DMS53 (cell line): ENCODE measurements around the gene SORL1.

ENCODE experiments used
- DNase-seq: peaks from one replicate; lab custom pipeline; 2025; lab: John Stamatoyannopoulos, UW

Gene SORL1

GRCh38 chr11:121429556-121429955, 22.6 kb upstream of the SORL1 start:
- no peak for DNase-seq

DNA sequence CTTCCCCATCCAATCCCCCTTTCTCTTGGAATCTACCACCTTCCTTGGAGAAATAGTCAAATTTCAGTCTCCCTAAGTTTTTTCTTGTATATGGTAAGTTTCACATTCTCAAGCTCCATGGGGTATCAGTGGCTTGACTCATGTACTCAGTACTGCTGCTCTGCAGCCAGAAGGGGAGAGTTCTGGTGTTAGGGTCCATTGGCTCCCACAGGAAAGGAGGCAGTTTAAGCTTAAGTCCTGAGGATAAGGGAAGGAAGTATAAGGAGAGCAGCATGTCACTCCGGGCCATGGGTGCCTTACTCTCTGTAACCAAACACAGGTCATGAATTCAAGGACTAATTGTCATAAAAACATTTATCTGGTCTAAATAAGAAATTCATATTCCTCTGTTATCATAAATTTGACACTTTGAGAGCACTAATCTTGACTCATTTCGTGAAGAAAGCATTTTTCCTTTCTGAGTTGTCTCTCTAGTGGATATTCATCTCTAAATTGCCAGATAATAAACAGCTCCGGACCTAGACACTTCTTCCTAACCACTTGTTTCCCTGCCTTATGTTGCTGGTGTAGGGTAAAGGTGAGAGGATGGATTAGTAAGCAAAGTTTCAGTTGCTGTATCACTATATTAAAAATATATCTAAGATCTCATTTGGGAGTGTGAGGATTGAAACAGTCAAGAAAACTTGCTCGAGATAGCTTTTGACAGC, 20.1 kb upstream of the SORL1 start:
- no peak for DNase-seq

DNA sequence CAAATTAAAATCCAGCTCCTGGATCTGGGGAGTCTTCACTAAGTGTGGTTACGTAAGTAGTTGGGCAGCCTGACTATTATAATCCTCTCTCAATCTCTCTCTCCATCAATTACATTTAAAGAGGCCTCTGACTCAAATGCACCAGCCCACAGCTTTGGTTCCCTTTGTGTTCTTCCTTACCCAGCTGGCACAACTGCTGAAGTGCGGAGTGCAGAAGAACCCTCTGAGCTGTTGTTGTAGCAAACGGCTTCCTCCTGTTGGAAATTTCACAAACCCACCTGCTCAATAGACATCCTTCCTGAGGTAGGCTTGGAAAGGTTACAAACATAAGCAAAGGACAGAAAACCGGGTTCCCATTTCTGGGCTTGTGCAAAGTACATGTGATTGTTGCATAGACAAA, 17.0 kb upstream of the SORL1 start:
- no peak for DNase-seq

DNA sequence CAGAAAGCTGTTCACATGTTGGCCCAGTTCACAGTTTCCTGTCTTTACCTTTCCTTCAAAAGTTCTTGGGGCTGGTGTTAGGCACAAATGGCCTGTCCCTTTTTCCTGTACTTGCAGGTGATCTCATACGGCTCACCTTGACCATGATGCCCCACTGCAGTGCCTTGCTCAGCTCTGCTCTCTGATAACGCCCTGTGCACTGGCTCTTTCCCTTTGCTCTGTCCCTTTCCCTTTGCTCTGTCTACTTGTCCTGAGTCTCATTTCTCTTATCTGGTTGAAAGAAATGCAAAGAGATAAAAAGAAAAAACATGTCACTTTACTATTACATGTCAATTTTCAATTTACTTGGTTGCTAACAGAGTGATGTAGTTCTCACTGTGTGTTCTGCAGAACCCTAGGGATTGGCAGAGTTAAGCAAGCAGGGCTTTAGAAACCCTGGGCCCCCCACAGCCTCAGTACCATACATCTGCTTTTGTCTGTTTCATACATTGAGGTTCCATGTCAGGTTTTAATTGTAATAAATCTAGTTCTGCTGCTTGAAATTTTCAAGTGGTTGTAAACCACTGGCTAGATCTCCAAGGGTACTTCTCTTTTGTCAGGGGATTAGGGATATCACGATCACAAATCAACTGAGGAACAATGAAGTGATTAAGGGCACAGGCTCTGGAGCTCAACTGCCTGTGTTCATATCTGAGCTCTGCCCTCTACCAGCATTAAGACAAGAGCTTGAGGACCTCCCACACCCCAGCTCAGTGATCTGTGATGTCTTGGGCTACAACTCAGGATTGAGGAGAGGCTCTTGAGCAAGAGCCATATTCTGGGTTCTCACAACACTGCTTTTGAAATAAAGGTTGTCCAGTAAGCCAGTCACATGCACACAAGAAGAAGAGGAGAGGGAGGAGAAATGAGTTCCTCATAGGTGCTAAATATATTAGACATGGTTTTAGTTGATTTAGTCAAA, 16.3 kb upstream of the SORL1 start:
- no peak for DNase-seq

DNA sequence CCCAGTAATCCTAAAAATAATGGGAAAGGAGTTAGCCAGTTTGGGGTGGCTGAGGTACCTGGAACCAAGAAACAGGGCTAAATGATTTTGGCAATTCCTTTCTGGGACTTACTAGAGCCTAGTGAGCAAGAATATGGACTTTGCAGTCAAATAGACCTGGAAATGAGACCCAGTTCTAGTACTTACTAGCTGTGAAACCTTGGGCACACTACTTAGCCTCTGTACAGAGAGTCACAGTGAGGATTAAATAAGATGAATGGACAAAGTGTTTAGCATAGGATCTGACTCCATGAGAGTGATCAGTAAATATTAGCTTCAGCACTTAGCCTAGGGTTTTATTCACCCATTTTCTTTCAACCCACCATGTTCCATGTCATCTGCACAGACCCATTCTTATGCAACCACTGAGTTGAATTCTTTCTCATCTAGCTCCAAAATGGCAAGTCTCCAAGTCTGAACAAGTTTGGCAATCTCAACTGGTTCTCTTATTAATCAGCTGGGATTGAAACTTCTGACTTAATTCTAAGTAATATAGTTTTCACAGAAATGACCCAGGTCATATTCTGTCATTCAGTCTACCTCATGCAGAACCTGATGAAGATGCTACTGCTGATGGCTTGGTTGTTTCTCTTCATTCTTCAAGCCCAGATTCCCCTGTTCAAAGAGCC, 15.0 kb upstream of the SORL1 start:
- no peak for DNase-seq

DNA sequence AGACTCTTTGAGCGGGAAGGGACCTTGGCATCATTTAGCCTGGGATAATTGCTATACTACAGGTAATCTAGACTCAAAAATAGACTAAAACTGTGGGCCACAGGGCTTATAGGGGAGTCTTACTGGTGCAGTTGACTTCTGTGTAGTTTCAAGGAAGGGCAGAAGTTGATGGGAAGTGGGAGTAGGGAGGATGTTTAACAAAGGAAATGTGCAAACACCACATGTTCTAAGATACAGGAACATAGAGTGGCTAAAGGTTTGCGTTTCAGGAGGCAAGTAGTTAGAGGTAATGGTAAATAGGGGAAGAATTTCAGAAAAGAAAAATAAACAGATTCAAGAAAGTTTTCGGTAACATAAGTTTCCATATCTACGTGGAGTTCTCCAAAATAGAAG, 14.4 kb upstream of the SORL1 start:
- no peak for DNase-seq

GRCh38 chr11:121439337-121439736, 12.8 kb upstream of the SORL1 start:
- DNase-seq: no peak

GRCh38 chr11:121439759-121440158, 12.4 kb upstream of the SORL1 start:
- no peak for DNase-seq

DNA sequence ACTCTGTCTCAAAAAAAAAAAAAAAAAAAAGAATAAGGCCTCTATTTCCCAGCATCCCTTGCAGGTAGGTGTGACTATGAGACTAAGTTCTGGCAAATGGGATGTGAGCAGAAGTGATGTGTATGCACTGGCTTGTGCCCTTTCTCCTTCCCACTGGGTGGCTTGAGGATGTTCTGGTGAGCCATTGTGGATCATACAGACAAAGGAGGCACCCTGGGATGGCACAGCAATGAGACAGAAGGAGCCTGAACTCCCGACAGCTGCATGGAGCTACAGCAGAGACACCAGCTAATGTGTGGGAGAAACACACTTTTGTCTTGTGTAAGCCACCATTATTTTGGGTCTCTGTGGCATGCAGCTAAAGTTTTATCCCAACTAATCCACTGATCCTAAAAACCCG, 10.6 kb upstream of the SORL1 start:
- peak; percentile 10 for DNase-seq

GRCh38 chr11:121443688-121444275, 8.3 kb upstream of the SORL1 start:
- DNase-seq: no peak

DNA sequence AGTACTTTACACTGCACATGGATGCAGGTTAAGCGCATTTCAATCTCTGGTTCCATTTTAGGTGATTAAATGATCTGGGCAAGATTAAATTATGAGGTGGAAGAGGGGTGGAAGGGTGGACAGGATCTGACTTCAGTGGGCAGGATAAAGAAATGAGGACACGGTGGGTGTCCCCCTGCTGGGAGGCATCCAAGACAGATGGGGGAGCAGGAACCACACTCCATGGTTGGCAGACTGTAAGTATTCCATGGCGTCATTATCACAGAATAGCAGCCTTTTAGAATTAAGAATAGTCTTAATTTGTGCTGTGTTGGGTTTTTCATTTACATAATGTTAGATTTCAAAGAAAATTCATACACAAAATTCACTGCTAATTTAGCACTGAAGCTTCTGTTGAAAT, 7.6 kb upstream of the SORL1 start:
- no peak for DNase-seq

GRCh38 chr11:121445071-121445768, 6.9 kb upstream of the SORL1 start:
- DNase-seq: no peak

GRCh38 chr11:121446752-121447156, 5.4 kb upstream of the SORL1 start:
- DNase-seq: peak; percentile 27

DNA sequence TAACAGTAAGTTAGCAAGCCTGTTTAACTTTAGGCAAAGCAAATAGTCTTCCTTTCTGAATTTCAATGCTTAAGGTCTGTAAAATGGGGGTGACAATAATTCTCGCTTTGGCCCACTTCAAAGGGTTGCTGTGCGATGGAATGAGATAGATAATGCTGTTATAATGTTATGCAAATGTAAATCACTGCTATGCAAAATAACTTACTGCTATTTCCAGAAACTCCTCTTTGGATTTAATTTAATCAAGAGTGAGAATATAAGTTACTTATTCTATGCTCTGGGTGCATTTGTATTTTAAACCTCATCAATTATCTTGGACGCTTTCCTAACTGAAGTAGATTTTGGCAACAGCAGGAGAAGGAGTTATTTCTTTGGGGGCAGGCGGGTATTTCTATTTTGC, 4.1 kb upstream of the SORL1 start:
- no peak for DNase-seq

- DNase-seq: peak; percentile 15
Measured at GRCh38 chr11:121448431-121448941, 3.6 kb upstream of the SORL1 start.

DNA sequence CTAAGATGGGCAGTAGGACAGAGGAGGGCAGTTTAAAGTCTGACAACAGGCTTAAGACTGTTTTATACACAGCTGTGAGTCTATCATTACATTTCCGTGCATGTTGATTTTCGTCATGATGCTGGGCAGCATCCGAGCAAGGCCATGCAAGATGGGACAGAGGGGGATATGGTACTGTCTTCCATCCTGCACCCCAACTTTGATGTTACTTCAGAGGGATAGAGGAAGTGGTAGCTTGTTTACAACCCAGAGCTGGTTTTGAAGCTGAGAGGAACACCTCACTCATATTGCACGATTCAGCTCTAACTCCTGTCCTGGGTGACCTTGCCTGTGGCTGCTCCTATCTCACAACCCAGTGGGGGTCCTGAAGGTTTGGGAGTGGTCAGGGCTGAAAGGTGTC, 3.0 kb upstream of the SORL1 start:
- no peak for DNase-seq

DNA sequence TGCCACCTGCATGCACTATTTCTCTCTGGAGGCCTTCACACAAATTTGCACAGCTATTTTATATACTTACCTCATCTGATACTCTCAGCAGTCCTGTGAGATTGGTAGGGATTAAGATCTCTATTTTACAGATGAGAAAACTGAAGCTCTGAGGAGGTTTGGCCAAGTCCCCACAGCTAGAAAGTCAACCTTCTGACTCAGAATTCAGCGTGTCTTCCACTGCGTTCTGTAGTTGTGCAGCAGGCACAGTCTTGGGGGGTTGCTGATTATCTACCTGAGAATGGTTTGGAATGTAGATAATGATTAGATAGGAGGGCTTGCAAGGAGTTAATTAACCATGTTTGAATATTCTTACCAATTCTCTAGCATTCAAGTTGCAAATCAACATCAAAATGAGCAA, 2.5 kb upstream of the SORL1 start:
- no peak for DNase-seq

- DNase-seq: no peak
Measured at GRCh38 chr11:121450401-121450800, 1.7 kb upstream of the SORL1 start.

DNA sequence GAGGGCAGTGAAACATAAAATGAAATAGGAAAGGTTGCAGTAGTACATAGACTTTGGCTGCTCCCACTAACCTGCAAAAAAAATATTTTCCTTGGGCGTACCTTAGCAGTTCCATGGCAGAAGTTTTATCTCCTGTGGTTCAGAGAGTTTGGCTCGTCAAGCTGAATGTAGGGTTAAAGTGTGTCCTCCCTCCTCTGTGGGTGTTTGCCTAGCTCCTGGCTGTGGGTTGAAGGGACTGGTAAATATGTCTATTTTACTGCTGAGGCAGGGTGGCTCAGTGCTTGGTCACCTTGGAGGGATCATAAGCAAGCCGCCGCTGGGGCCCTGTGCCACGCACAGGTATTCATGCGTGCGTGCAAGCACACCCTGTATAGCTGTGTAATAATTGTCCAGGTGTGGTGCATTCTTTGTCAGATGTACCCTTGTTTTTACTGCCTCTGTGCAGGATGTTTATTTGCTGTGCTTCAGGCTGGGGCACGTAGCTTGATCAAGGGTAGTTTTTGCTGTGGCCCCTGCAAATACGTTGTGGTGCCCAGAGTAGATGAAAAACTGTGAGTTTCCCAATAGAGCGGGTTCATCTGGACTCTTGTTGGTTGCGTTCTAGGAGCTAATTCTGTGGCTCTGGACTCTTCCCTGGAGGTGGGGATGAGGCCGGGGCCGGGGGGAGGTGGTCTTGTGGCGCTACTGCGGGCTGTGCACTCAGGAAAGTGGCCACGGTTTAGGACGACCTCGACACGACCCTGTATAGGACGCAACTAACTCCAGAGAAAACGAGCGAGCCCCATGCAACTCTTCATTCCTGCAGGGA, 732 bp upstream of the SORL1 start:
- peak; percentile 63 for DNase-seq

- peak; percentile 80 for DNase-seq
Measured at GRCh38 chr11:121452609-121453150, 566 bp downstream of the SORL1 start, which contains the start of gene SORL1-AS1. Gene SORL1-AS1 (minus strand): TSS chr11:121452967.
